Measurements from ENCODE around the gene COX7A2L.

- no peak for TF ChIP-seq POLR2A (IDR thresholded peaks at IDR 0.05; ENCODE audit: low read depth, low read length)
- TF ChIP-seq POLR2AphosphoS5 (IDR thresholded peaks at IDR 0.05; ENCODE audit: low read depth, low read length) = no peak
- TF ChIP-seq TAF1 (IDR thresholded peaks at IDR 0.05; ENCODE audit: low read depth, low read length) = no peak
Observed at GRCh38 chr2:42317486-42317885, 43.5 kb downstream of the COX7A2L start.

All from GM12891 (cell line).